ENCODE results near the gene TNFRSF19.

The TNFRSF19 gene

GRCh38 chr13:23552661-23553060 is 17.6 kb upstream of the TNFRSF19 start:
- H3K9me3 ChIP-seq (ENCODE audit: control insufficient read depth, low read length), result no peaks in the 10 kb centered on the region
- no peaks in the 10 kb centered on the region for H3K36me3 ChIP-seq (ENCODE audit: control insufficient read depth, insufficient read depth, low read length)
- no peak overlapping the region for H3K9ac ChIP-seq (ENCODE audit: low read length)
- H3K27me3 ChIP-seq (ENCODE audit: control insufficient read depth, insufficient read depth, low read length), result peaks cover 6% of the 10 kb centered on the region
- H3K4me3 ChIP-seq (ENCODE audit: low read length), result no peak overlapping the region
- H3K4me1 ChIP-seq (ENCODE audit: control insufficient read depth, insufficient read depth, low read length), result no peaks in the 10 kb centered on the region

GRCh38 chr13:23554000-23554399 is 16.2 kb upstream of the TNFRSF19 start:
- Histone ChIP-seq H3K4me3 (ENCODE audit: low read length) (no peak overlapping the region), H3K36me3 (ENCODE audit: control insufficient read depth, insufficient read depth, low read length) (no peaks in the 10 kb centered on the region), H3K9me3 (ENCODE audit: control insufficient read depth, low read length) (no peaks in the 10 kb centered on the region), H3K9ac (ENCODE audit: low read length) (no peak overlapping the region), H3K4me1 (ENCODE audit: control insufficient read depth, insufficient read depth, low read length) (no peaks in the 10 kb centered on the region), H3K27me3 (ENCODE audit: control insufficient read depth, insufficient read depth, low read length) (peaks cover 6% of the 10 kb centered on the region)

- Histone ChIP-seq H3K4me1 (ENCODE audit: control insufficient read depth, insufficient read depth, low read length) (no peaks in the 10 kb centered on the region), H3K9ac (ENCODE audit: low read length) (no peak overlapping the region), H3K9me3 (ENCODE audit: control insufficient read depth, low read length) (no peaks in the 10 kb centered on the region), H3K27me3 (ENCODE audit: control insufficient read depth, insufficient read depth, low read length) (peaks cover 6% of the 10 kb centered on the region), H3K4me3 (ENCODE audit: low read length) (no peak overlapping the region), H3K36me3 (ENCODE audit: control insufficient read depth, insufficient read depth, low read length) (no peaks in the 10 kb centered on the region)
Measured at GRCh38 chr13:23557043-23557442, 13.2 kb upstream of the TNFRSF19 start.

- no peak overlapping the region for H3K9ac ChIP-seq (ENCODE audit: low read length)
- no peaks in the 10 kb centered on the region for H3K4me1 ChIP-seq (ENCODE audit: control insufficient read depth, insufficient read depth, low read length)
- no peaks in the 10 kb centered on the region for H3K36me3 ChIP-seq (ENCODE audit: control insufficient read depth, insufficient read depth, low read length)
- peaks cover 6% of the 10 kb centered on the region for H3K27me3 ChIP-seq (ENCODE audit: control insufficient read depth, insufficient read depth, low read length)
- no peaks in the 10 kb centered on the region for H3K9me3 ChIP-seq (ENCODE audit: control insufficient read depth, low read length)
- no peak overlapping the region for H3K4me3 ChIP-seq (ENCODE audit: low read length)
Measured at GRCh38 chr13:23557733-23558132, 12.5 kb upstream of the TNFRSF19 start.

GRCh38 chr13:23558675-23559536 is 11.3 kb upstream of the TNFRSF19 start:
- Histone ChIP-seq H3K4me3 (ENCODE audit: low read length) (no peak overlapping the region), H3K9ac (ENCODE audit: low read length) (no peak overlapping the region), H3K27me3 (ENCODE audit: control insufficient read depth, insufficient read depth, low read length) (peaks cover 6% of the 10 kb centered on the region)

GRCh38 chr13:23560571-23561089 is 9.6 kb upstream of the TNFRSF19 start:
- Histone ChIP-seq H3K4me1 (ENCODE audit: control insufficient read depth, insufficient read depth, low read length) (no peaks in the 10 kb centered on the region), H3K4me3 (ENCODE audit: low read length) (no peak overlapping the region), H3K36me3 (ENCODE audit: control insufficient read depth, insufficient read depth, low read length) (no peaks in the 10 kb centered on the region), H3K27me3 (ENCODE audit: control insufficient read depth, insufficient read depth, low read length) (no peaks in the 10 kb centered on the region), H3K9ac (ENCODE audit: low read length) (no peak overlapping the region), H3K9me3 (ENCODE audit: control insufficient read depth, low read length) (no peaks in the 10 kb centered on the region)

More at GRCh38 chr13:23558675-23559536, 11.3 kb upstream of the TNFRSF19 start:
- Histone ChIP-seq H3K4me1 (ENCODE audit: control insufficient read depth, insufficient read depth, low read length) (no peaks in the 10 kb centered on the region), H3K36me3 (ENCODE audit: control insufficient read depth, insufficient read depth, low read length) (no peaks in the 10 kb centered on the region), H3K9me3 (ENCODE audit: control insufficient read depth, low read length) (no peaks in the 10 kb centered on the region)

GRCh38 chr13:23561261-23561660 is 9.0 kb upstream of the TNFRSF19 start:
- H3K9ac ChIP-seq (ENCODE audit: low read length), result no peak overlapping the region
- no peaks in the 10 kb centered on the region for H3K9me3 ChIP-seq (ENCODE audit: control insufficient read depth, low read length)
- no peak overlapping the region for H3K4me3 ChIP-seq (ENCODE audit: low read length)
- peaks cover 3% of the 10 kb centered on the region for H3K27me3 ChIP-seq (ENCODE audit: control insufficient read depth, insufficient read depth, low read length)
- no peaks in the 10 kb centered on the region for H3K4me1 ChIP-seq (ENCODE audit: control insufficient read depth, insufficient read depth, low read length)
- no peaks in the 10 kb centered on the region for H3K36me3 ChIP-seq (ENCODE audit: control insufficient read depth, insufficient read depth, low read length)

- Histone ChIP-seq H3K4me1 (ENCODE audit: control insufficient read depth, insufficient read depth, low read length) (no peaks in the 10 kb centered on the region), H3K4me3 (ENCODE audit: low read length) (no peak overlapping the region), H3K9ac (ENCODE audit: low read length) (no peak overlapping the region), H3K9me3 (ENCODE audit: control insufficient read depth, low read length) (no peaks in the 10 kb centered on the region), H3K27me3 (ENCODE audit: control insufficient read depth, insufficient read depth, low read length) (peaks cover 3% of the 10 kb centered on the region), H3K36me3 (ENCODE audit: control insufficient read depth, insufficient read depth, low read length) (no peaks in the 10 kb centered on the region)
Measured at GRCh38 chr13:23563085-23563845, 6.9 kb upstream of the TNFRSF19 start.

- peaks cover 28% of the 10 kb centered on the region for H3K27me3 ChIP-seq (ENCODE audit: control insufficient read depth, insufficient read depth, low read length)
- no peak overlapping the region for H3K9ac ChIP-seq (ENCODE audit: low read length)
- no peaks in the 10 kb centered on the region for H3K9me3 ChIP-seq (ENCODE audit: control insufficient read depth, low read length)
- no peak overlapping the region for H3K4me3 ChIP-seq (ENCODE audit: low read length)
- no peaks in the 10 kb centered on the region for H3K36me3 ChIP-seq (ENCODE audit: control insufficient read depth, insufficient read depth, low read length)
- H3K4me1 ChIP-seq (ENCODE audit: control insufficient read depth, insufficient read depth, low read length), result no peaks in the 10 kb centered on the region
Measured at GRCh38 chr13:23567906-23568460, 2.2 kb upstream of the TNFRSF19 start.

- Histone ChIP-seq H3K9ac (ENCODE audit: low read length) (no peak overlapping the region), H3K9me3 (ENCODE audit: control insufficient read depth, low read length) (no peaks in the 10 kb centered on the region), H3K27me3 (ENCODE audit: control insufficient read depth, insufficient read depth, low read length) (peaks cover 32% of the 10 kb centered on the region), H3K4me1 (ENCODE audit: control insufficient read depth, insufficient read depth, low read length) (no peaks in the 10 kb centered on the region), H3K36me3 (ENCODE audit: control insufficient read depth, insufficient read depth, low read length) (no peaks in the 10 kb centered on the region), H3K4me3 (ENCODE audit: low read length) (no peak overlapping the region)
Measured at GRCh38 chr13:23570921-23571315, 706 bp downstream of the TNFRSF19 start.

- Histone ChIP-seq H3K9ac (ENCODE audit: low read length) (no peak overlapping the region), H3K9me3 (ENCODE audit: control insufficient read depth, low read length) (no peaks in the 10 kb centered on the region), H3K36me3 (ENCODE audit: control insufficient read depth, insufficient read depth, low read length) (no peaks in the 10 kb centered on the region), H3K4me3 (ENCODE audit: low read length) (no peak overlapping the region), H3K4me1 (ENCODE audit: control insufficient read depth, insufficient read depth, low read length) (no peaks in the 10 kb centered on the region), H3K27me3 (ENCODE audit: control insufficient read depth, insufficient read depth, low read length) (peaks cover 32% of the 10 kb centered on the region)
Measured at GRCh38 chr13:23571431-23571830, 1.2 kb downstream of the TNFRSF19 start.

- Histone ChIP-seq H3K36me3 (ENCODE audit: control insufficient read depth, insufficient read depth, low read length) (no peaks in the 10 kb centered on the region), H3K4me1 (ENCODE audit: control insufficient read depth, insufficient read depth, low read length) (no peaks in the 10 kb centered on the region), H3K27me3 (ENCODE audit: control insufficient read depth, insufficient read depth, low read length) (peaks cover 32% of the 10 kb centered on the region), H3K9ac (ENCODE audit: low read length) (no peak overlapping the region), H3K4me3 (ENCODE audit: low read length) (no peak overlapping the region), H3K9me3 (ENCODE audit: control insufficient read depth, low read length) (no peaks in the 10 kb centered on the region)
Measured at GRCh38 chr13:23572836-23573235, 2.6 kb downstream of the TNFRSF19 start.

Measured in mucosa of stomach (tissue), 1 donor.